Thyroid gland (tissue), 4 donors: ENCODE measurements around the gene KIF5C. TPM values are rescaled to one million over a fixed set of nuclear protein-coding genes. Genes with fewer than 3 reads are reported as not detected.

Source experiments
- DNase-seq, 2 donors: peaks; one replicate each; pipeline ENCODE4 v3.0.0-alpha.2; 2019
- H3K27ac ChIP-seq, 3 donors: fragments of 200-600 bp; sonication (generic); 1 replicate in 2 of 3; 2 replicates in 1 of 3; pipeline ENCODE4 v1.5.1; 2016 to 2019; ENCODE audit warnings: mild to moderate bottlenecking in 1 of 3, moderate library complexity in 1 of 3
- H3K27me3 ChIP-seq: fragments of 200-600 bp; sonication (generic); one replicate; pipeline ENCODE4 v1.5.1; 2019
- H3K36me3 ChIP-seq, 2 donors: fragments of 200-600 bp; sonication (generic); one replicate each; pipeline ENCODE4 v1.5.1; 2016 to 2019
- H3K4me1 ChIP-seq, 2 donors: fragments of 200-600 bp; sonication (generic); one replicate each; pipeline ENCODE4 v1.5.1; 2017 to 2019
- H3K4me3 ChIP-seq, 3 donors: fragments of 200-600 bp; sonication (generic); replicated peaks in 1 of 3; 1 replicate in 2 of 3; 2 replicates in 1 of 3; pipeline ENCODE4 v1.5.1; 2016; ENCODE audit warnings: mild to moderate bottlenecking in 1 of 3
- H3K9me3 ChIP-seq: fragments of 200-600 bp; sonication (generic); one replicate; pipeline ENCODE4 v1.5.1; 2017
- CTCF ChIP-seq, 6 experiments: fragments of 200-600 bp in 3 of 6; fragments of 450-650 bp in 3 of 6; sonication (generic) in 3 of 6; IDR thresholded peaks; one replicate each; pipeline ENCODE4 v1.5.1; 2016 to 2019; ENCODE audit warnings: antibody characterized with exemption in 6 of 6, mild to moderate bottlenecking in 2 of 6, inconsistent platforms in 1 of 6, moderate library complexity in 1 of 6
- POLR2A ChIP-seq, 2 donors: fragments of 450-650 bp; IDR thresholded peaks; one replicate each; pipeline ENCODE4 v1.6.1; 2017; ENCODE audit warnings: antibody characterized with exemption in 2 of 2, mild to moderate bottlenecking in 2 of 2, moderate library complexity in 1 of 2
- WGBS, 2 donors: methylation state at CpG; one replicate each; pipeline ENCODE4 v1.1.5; 2017; 5-methylcytosine and 5-hydroxymethylcytosine counted together
- intact Hi-C: fragments of 100-400 bp; cut with DNase I; formaldehyde crosslinking; loops from one replicate; pipeline ENCODE4 v1.15.1; 2023
- total RNA-seq, 4 donors: library from RNA; depleted of rRNA; stranded (reverse); fragments of >200 nt; gene quantifications; one replicate each; pipeline ENCODE4 v1.2.3, GENCODE V29; 2016

KIF5C gene
- total RNA-seq, 4 donors from 2014 or later: 1.9 to 2.8 (median 2.3) TPM

DNA sequence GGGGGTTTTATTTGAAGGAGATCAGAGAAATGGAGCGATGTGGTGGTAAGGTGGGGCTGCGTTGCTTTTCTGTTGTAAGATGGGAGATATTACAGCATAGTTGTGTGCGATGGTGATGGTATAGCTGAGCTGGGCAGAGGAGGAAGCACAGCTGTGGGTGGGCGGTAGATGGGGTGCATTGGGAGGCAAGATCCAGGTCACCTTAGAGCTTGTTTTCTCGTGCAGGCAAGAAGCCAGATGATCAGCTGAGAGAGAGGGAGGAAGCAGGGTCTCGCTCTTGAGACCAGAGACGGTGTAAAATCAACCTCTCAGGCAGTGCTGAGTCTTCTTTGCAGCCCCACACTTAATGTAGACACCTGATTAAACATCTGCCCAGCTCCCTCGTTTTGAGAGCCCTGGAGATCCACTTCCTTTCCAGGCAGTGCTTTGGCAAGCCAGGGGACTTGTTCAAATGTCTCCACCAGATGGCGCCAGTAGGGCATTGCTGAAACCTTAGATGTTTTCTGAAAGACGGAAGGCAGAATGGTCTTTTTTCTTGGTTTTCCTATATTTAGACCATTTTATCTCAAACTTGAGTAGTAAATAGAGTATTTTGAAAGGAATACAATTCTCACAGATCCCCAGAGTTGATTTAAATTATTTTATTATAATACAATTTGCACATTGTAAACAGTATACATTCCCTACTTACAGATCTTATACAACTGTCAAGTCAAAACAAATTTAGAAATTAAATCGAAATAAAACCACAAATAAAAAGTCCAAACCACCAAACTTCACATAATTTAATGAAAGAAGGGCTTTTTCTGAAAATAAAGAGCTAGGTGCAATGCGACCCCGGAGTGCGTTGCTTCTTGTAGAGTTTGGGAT, 142.3 kb downstream of the KIF5C start:
- Histone ChIP-seq H3K27ac (no peak overlapping the region), H3K9me3 (no peaks in the 10 kb centered on the region), H3K36me3 (no peaks in the 10 kb centered on the region), H3K4me3 (no peak overlapping the region), H3K27me3 (no peaks in the 10 kb centered on the region), H3K4me1 (no peaks in the 10 kb centered on the region)
- 45 to 50% methylated on average over 14 of the region's 14 CpGs for WGBS, 2 donors
- TF ChIP-seq POLR2A (IDR thresholded peaks at IDR 0.05) (no peak), CTCF (IDR thresholded peaks at IDR 0.05) (peak; percentile 64 to 90 (median 74))
- DNase-seq: peak; percentile 78 to 87
- intact Hi-C loops: loop anchor here (5.0 kb wide), 1 partner anchor 545 kb away; no protein-coding TSS in a partner anchor

GRCh38 chr2:149018981-149019380, 144.0 kb downstream of the KIF5C start:
- intact Hi-C loops: loop anchor here (5.0 kb wide), 1 partner anchor 543 kb away; no protein-coding TSS in a partner anchor
- WGBS, 2 donors: 87 to 90% methylated on average over 3 of the region's 3 CpGs

DNA sequence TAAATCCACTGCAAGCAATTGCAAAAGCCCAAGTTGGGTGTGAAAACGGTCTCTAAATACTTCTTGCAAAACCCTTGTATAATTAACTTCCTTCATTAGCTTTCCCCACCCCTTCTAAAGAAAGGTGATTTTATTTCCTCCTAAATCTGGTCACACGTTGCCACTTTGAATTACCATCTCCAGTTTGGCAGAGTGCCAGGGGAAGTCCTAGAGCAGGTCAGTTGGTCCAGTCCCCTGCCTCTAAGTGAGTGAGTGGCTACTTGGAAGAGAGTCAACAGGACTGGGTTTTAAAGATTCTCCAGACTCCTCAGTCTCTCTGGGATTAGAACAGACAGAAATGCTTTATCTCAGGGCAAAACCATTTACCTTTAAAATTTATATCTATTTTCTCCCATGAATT, 144.7 kb downstream of the KIF5C start:
- H3K27ac ChIP-seq: no peak overlapping the region
- intact Hi-C loops: loop anchor here (5.0 kb wide), 1 partner anchor 543 kb away; no protein-coding TSS in a partner anchor
- no peaks in the 10 kb centered on the region for H3K36me3 ChIP-seq
- H3K4me3 ChIP-seq: no peak overlapping the region
- H3K4me1 ChIP-seq: no peaks in the 10 kb centered on the region
- WGBS, 2 donors: 51 to 61% methylated on average over 2 of the region's 2 CpGs
- no peaks in the 10 kb centered on the region for H3K9me3 ChIP-seq
- no peak for DNase-seq
- no peak for TF ChIP-seq CTCF (IDR thresholded peaks at IDR 0.05)
- no peak for TF ChIP-seq POLR2A (IDR thresholded peaks at IDR 0.05)
- H3K27me3 ChIP-seq: no peaks in the 10 kb centered on the region

More at GRCh38 chr2:149018981-149019380, 144.0 kb downstream of the KIF5C start:
- Histone ChIP-seq H3K4me3 (no peak overlapping the region), H3K36me3 (no peaks in the 10 kb centered on the region), H3K9me3 (no peaks in the 10 kb centered on the region), H3K27ac (no peak overlapping the region), H3K4me1 (no peaks in the 10 kb centered on the region), H3K27me3 (no peaks in the 10 kb centered on the region)
- TF ChIP-seq CTCF (IDR thresholded peaks at IDR 0.05) (no peak), POLR2A (IDR thresholded peaks at IDR 0.05) (no peak)
- DNase-seq: no peak

DNA sequence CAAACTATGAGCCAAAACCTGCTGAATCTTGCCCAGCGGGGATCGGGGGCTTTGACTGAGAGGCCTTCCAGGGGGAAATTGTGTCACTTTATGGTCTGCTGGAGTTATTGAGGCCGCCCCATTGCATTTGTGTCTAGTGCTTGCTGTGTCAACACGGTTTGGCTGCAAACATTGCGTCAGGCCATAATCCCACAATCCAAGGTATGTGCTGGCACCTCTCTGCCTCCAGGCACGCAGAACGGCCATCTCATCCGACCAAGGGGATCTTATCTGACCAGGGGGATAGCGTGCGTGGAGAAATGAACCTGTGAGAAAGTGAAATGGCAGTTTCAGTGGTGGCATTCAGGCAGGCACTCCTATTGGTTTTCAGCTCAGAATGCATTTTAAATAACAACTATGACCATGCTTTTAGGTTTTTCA, 145.4 kb downstream of the KIF5C start:
- no peaks in the 10 kb centered on the region for H3K27me3 ChIP-seq
- no peak overlapping the region for H3K27ac ChIP-seq
- intact Hi-C loops: no loop called here
- WGBS, 2 donors: 59 to 64% methylated on average over 10 of the region's 10 CpGs
- H3K4me3 ChIP-seq: no peak overlapping the region
- H3K36me3 ChIP-seq: no peaks in the 10 kb centered on the region
- H3K4me1 ChIP-seq: no peaks in the 10 kb centered on the region
- DNase-seq: no peak
- H3K9me3 ChIP-seq: no peaks in the 10 kb centered on the region
- TF ChIP-seq CTCF (IDR thresholded peaks at IDR 0.05) (no peak), POLR2A (IDR thresholded peaks at IDR 0.05) (no peak)

DNA sequence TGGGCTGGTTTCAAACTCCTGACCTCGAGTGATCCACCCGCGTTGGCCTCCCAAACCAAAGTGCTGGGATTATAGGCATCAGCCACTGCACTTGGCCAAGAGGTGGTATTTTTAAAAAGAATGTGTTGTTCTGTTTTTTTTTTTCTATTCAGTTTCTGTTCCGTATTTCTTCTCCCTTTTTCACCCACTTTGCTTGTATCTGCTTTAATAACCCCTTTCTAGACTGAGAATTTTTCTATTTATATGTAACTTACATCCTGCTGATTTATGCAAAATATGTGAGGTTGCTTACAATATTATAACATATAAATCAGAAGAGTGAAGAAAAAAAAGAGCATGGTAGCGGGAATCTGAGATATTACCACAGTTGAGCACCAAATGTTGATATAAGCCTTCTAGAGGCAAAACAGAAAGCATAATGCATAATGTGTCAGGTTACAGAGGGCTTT, 146.3 kb downstream of the KIF5C start:
- Histone ChIP-seq H3K27ac (no peak overlapping the region), H3K9me3 (no peaks in the 10 kb centered on the region), H3K4me3 (no peak overlapping the region), H3K27me3 (no peaks in the 10 kb centered on the region), H3K4me1 (no peaks in the 10 kb centered on the region), H3K36me3 (no peaks in the 10 kb centered on the region)
- DNase-seq: no peak
- intact Hi-C loops: no loop called here
- TF ChIP-seq CTCF (IDR thresholded peaks at IDR 0.05) (no peak), POLR2A (IDR thresholded peaks at IDR 0.05) (no peak)
- 91 to 95% methylated on average over 5 of the region's 5 CpGs for WGBS, 2 donors
